Activated T-helper 2 cell treated with anti-CD3 and anti-CD28 coated beads, Interferon-gamma antibody, Interleukin-2, Interleukin-4, amounts not matched to agents 10 μg/mL and 5 μg/mL and 100 μg/mL, durations not matched to agents 14 hours and 24 hours and 36 hours (primary cell): ENCODE measurements around the gene LBX2. TPM values are rescaled to one million over a fixed set of nuclear protein-coding genes. Genes with fewer than 3 reads are reported as not detected.

Experiments
- DNase-seq: peaks from one replicate; pipeline ENCODE4 v3.0.0; 2021; ENCODE audit warnings: low spot score
- H3K27ac Mint-ChIP-seq: one replicate; pipeline ENCODE4 v1.8.0; 2021; ENCODE audit warnings: mixed read lengths
- H3K27me3 Mint-ChIP-seq: one replicate; pipeline ENCODE4 v1.8.0; 2021; ENCODE audit warnings: low read depth, mixed read lengths
- H3K36me3 Mint-ChIP-seq: one replicate; pipeline ENCODE4 v1.8.0; 2021; ENCODE audit warnings: low read depth, mixed read lengths
- H3K4me1 Mint-ChIP-seq: one replicate; pipeline ENCODE4 v1.8.0; 2021; ENCODE audit warnings: low read depth, mixed read lengths
- H3K4me3 Mint-ChIP-seq: one replicate; pipeline ENCODE4 v1.8.0; 2021; ENCODE audit warnings: low read depth, mild to moderate bottlenecking, moderate library complexity, mixed read lengths
- H3K9me3 Mint-ChIP-seq: one replicate; pipeline ENCODE4 v1.8.0; 2021; ENCODE audit warnings: mixed read lengths
- intact Hi-C: fragments of 100-400 bp; cut with micrococcal nuclease; formaldehyde crosslinking; loops from one replicate; pipeline ENCODE4 v1.15.1; 2023
- total RNA-seq: library from RNA; stranded (reverse); gene quantifications from 2 replicates; pipeline ENCODE4 v1.2.3, GENCODE V29; 2022

Gene LBX2
- total RNA-seq, 1 donor from 2014 or later: 1.6 TPM

GRCh38 chr2:74507145-74507925 is 7.9 kb upstream of the LBX2 start, which contains the start of gene PCGF1:
PCGF1 (minus strand) TSS chr2:74507695; CDS start chr2:74507668, 27 bp downstream.
- peak; percentile 96 for DNase-seq
- peak within 1 kb of the TSS; percentile 100 for H3K27ac Mint-ChIP-seq
- peak within 1 kb of the TSS; percentile 97 for H3K4me3 Mint-ChIP-seq
- peaks cover 41% of the 10 kb centered on the region for H3K36me3 Mint-ChIP-seq
- intact Hi-C loops: loop anchor here (1.0 kb wide), 2 partner anchors 22 to 49 kb away; partner anchors contain the start of genes AUP1, HTRA2 and WBP1
- H3K27me3 Mint-ChIP-seq: peaks cover 24% of the 10 kb centered on the region
- no peaks in the 10 kb centered on the region for H3K9me3 Mint-ChIP-seq
- peaks cover 52% of the 10 kb centered on the region for H3K4me1 Mint-ChIP-seq

- peaks cover 56% of the 10 kb centered on the region for H3K36me3 Mint-ChIP-seq
- H3K27ac Mint-ChIP-seq: no peak overlapping the region
- peaks cover 25% of the 10 kb centered on the region for H3K27me3 Mint-ChIP-seq
- H3K9me3 Mint-ChIP-seq: no peaks in the 10 kb centered on the region
- peak overlapping the region; percentile 59 for H3K4me3 Mint-ChIP-seq
- peaks cover 55% of the 10 kb centered on the region for H3K4me1 Mint-ChIP-seq
- DNase-seq: no peak
- intact Hi-C loops: no loop called here
Observed at GRCh38 chr2:74505448-74506246, 6.2 kb upstream of the LBX2 start.

GRCh38 chr2:74504591-74504990 is 5.2 kb upstream of the LBX2 start:
- H3K27ac Mint-ChIP-seq: peak overlapping the region; percentile 18
- intact Hi-C loops: no loop called here
- H3K36me3 Mint-ChIP-seq: peaks cover 65% of the 10 kb centered on the region
- H3K4me3 Mint-ChIP-seq: peak overlapping the region; percentile 58
- peaks cover 49% of the 10 kb centered on the region for H3K4me1 Mint-ChIP-seq
- no peaks in the 10 kb centered on the region for H3K9me3 Mint-ChIP-seq
- H3K27me3 Mint-ChIP-seq: peaks cover 22% of the 10 kb centered on the region
- DNase-seq: no peak

GRCh38 chr2:74503506-74504475 is 4.4 kb upstream of the LBX2 start:
- Mint-ChIP-seq H3K27ac (peak overlapping the region; percentile 18), H3K4me1 (peaks cover 52% of the 10 kb centered on the region), H3K27me3 (peaks cover 26% of the 10 kb centered on the region), H3K4me3 (peak overlapping the region; percentile 71), H3K36me3 (peaks cover 65% of the 10 kb centered on the region), H3K9me3 (no peaks in the 10 kb centered on the region)
- no peak for DNase-seq
- intact Hi-C loops: no loop called here

GRCh38 chr2:74502720-74503505 is 3.5 kb upstream of the LBX2 start:
- peaks cover 51% of the 10 kb centered on the region for H3K4me1 Mint-ChIP-seq

GRCh38 chr2:74502147-74502719 is 2.8 kb upstream of the LBX2 start:
- intact Hi-C loops: no loop called here
- Mint-ChIP-seq H3K27ac (no peak overlapping the region), H3K36me3 (peaks cover 62% of the 10 kb centered on the region)

More at GRCh38 chr2:74502720-74503505, 3.5 kb upstream of the LBX2 start:
- H3K36me3 Mint-ChIP-seq: peaks cover 65% of the 10 kb centered on the region
- peak overlapping the region; percentile 62 for H3K27ac Mint-ChIP-seq
- peaks cover 30% of the 10 kb centered on the region for H3K27me3 Mint-ChIP-seq
- no peak for DNase-seq
- H3K9me3 Mint-ChIP-seq: no peaks in the 10 kb centered on the region
- intact Hi-C loops: no loop called here
- H3K4me3 Mint-ChIP-seq: peak overlapping the region; percentile 71

GRCh38 chr2:74501335-74502071 is 2.1 kb upstream of the LBX2 start:
- intact Hi-C loops: no loop called here
- Mint-ChIP-seq H3K4me1 (peaks cover 48% of the 10 kb centered on the region), H3K27ac (no peak overlapping the region), H3K4me3 (peak overlapping the region; percentile 67), H3K9me3 (no peaks in the 10 kb centered on the region), H3K36me3 (peaks cover 55% of the 10 kb centered on the region), H3K27me3 (peaks cover 30% of the 10 kb centered on the region)
- DNase-seq: no peak

More at GRCh38 chr2:74502147-74502719, 2.8 kb upstream of the LBX2 start:
- DNase-seq: no peak
- peak overlapping the region; percentile 71 for H3K4me3 Mint-ChIP-seq
- H3K27me3 Mint-ChIP-seq: peaks cover 30% of the 10 kb centered on the region
- H3K4me1 Mint-ChIP-seq: peaks cover 54% of the 10 kb centered on the region
- H3K9me3 Mint-ChIP-seq: no peaks in the 10 kb centered on the region

GRCh38 chr2:74500578-74500946 is 1.2 kb upstream of the LBX2 start:
- Mint-ChIP-seq H3K4me1 (peaks cover 45% of the 10 kb centered on the region), H3K27me3 (peaks cover 30% of the 10 kb centered on the region), H3K27ac (no peak overlapping the region), H3K36me3 (peaks cover 49% of the 10 kb centered on the region), H3K4me3 (no peak overlapping the region), H3K9me3 (no peaks in the 10 kb centered on the region)
- intact Hi-C loops: no loop called here
- no peak for DNase-seq

- peaks cover 30% of the 10 kb centered on the region for H3K27me3 Mint-ChIP-seq
- H3K4me3 Mint-ChIP-seq: peak overlapping the region; percentile 22
- H3K9me3 Mint-ChIP-seq: no peaks in the 10 kb centered on the region
- H3K4me1 Mint-ChIP-seq: peaks cover 43% of the 10 kb centered on the region
- intact Hi-C loops: loop anchor here (1.0 to 10.0 kb wide), 4 partner anchors 14 to 335 kb away; partner anchors contain the start of genes CCDC142, HK2, TLX2 and TTC31
- DNase-seq: no peak
- H3K27ac Mint-ChIP-seq: no peak overlapping the region
- peaks cover 44% of the 10 kb centered on the region for H3K36me3 Mint-ChIP-seq
Observed at GRCh38 chr2:74499940-74500577, 656 bp upstream of the LBX2 start.

GRCh38 chr2:74498500-74499266 is 720 bp downstream of the LBX2 start:
- Mint-ChIP-seq H3K27ac (peak overlapping the region; percentile 72), H3K36me3 (peaks cover 37% of the 10 kb centered on the region), H3K9me3 (no peaks in the 10 kb centered on the region), H3K4me1 (peaks cover 31% of the 10 kb centered on the region), H3K27me3 (peaks cover 30% of the 10 kb centered on the region), H3K4me3 (peak overlapping the region; percentile 86)
- no peak for DNase-seq
- intact Hi-C loops: loop anchor here (1.0 to 10.0 kb wide), 4 partner anchors 16 to 336 kb away; partner anchors contain the start of genes CCDC142, HK2, TLX2 and TTC31
